ENCODE measurements around the gene GABBR1. TPM values are rescaled to one million over a fixed set of nuclear protein-coding genes. Genes with fewer than 3 reads are reported as not detected.

Gene GABBR1
- polyA plus RNA-seq, 1 experiment = 16.3 TPM

- Histone ChIP-seq H3K27me3 (ENCODE audit: control insufficient read depth, insufficient read depth, low read length) (peaks cover 9% of the 10 kb centered on the region), H3K36me3 (ENCODE audit: control insufficient read depth, insufficient read depth, low read length) (no peaks in the 10 kb centered on the region), H3K4me3 (ENCODE audit: low read depth, low read length) (no peak overlapping the region)
- TF ChIP-seq CTCF (IDR thresholded peaks at IDR 0.05; ENCODE audit: insufficient read depth, low read depth, low read length) = no peak
- CTCF ChIA-PET = interaction anchor here (7.6 kb wide), 1 partner anchor 9 kb away, joined by 147 read pairs; no protein-coding TSS in a partner anchor
- DNase-seq (ENCODE audit: low read depth) = no peak
- POLR2A ChIA-PET = no interaction called here
Measured at GRCh38 chr6:29661071-29661470, 28.1 kb upstream of the GABBR1 start.

- H3K36me3 ChIP-seq (ENCODE audit: control insufficient read depth, insufficient read depth, low read length) = no peaks in the 10 kb centered on the region
- CTCF ChIA-PET = interaction anchor here (1.8 to 3.9 kb wide), 2 partner anchors 8 to 9 kb away, joined by 7 to 29 read pairs; no protein-coding TSS in a partner anchor
- no peak within 1 kb of the TSS for H3K4me3 ChIP-seq (ENCODE audit: low read depth, low read length)
- DNase-seq (ENCODE audit: low read depth) = no peak
- POLR2A ChIA-PET = no interaction called here
- TF ChIP-seq CTCF (IDR thresholded peaks at IDR 0.05; ENCODE audit: insufficient read depth, low read depth, low read length) = no peak
- peaks cover 13% of the 10 kb centered on the region for H3K27me3 ChIP-seq (ENCODE audit: control insufficient read depth, insufficient read depth, low read length)
Measured at GRCh38 chr6:29656798-29657197, 23.8 kb upstream of the GABBR1 start, which contains the start of gene MOG. Gene MOG, plus strand, starts transcription at chr6:29657092. Its CDS starts 118 bp downstream, at chr6:29657210.

GRCh38 chr6:29656157-29656556, 23.2 kb upstream of the GABBR1 start:
- CTCF ChIA-PET = interaction anchor here (1.8 to 3.9 kb wide), 2 partner anchors 7 to 10 kb away, joined by 7 to 29 read pairs; no protein-coding TSS in a partner anchor
- no peak for TF ChIP-seq CTCF (IDR thresholded peaks at IDR 0.05; ENCODE audit: insufficient read depth, low read depth, low read length)
- H3K36me3 ChIP-seq (ENCODE audit: control insufficient read depth, insufficient read depth, low read length) = no peaks in the 10 kb centered on the region

GRCh38 chr6:29655658-29656057, 22.7 kb upstream of the GABBR1 start:
- H3K4me3 ChIP-seq (ENCODE audit: low read depth, low read length) = no peak overlapping the region
- ChIA-PET CTCF (interaction anchor here (1.8 to 6.8 kb wide), 2 partner anchors 11 to 16 kb away, joined by 7 to 81 read pairs; no protein-coding TSS in a partner anchor), POLR2A (no interaction called here)
- no peak for TF ChIP-seq CTCF (IDR thresholded peaks at IDR 0.05; ENCODE audit: insufficient read depth, low read depth, low read length)
- no peak for DNase-seq (ENCODE audit: low read depth)
- no peaks in the 10 kb centered on the region for H3K36me3 ChIP-seq (ENCODE audit: control insufficient read depth, insufficient read depth, low read length)
- peaks cover 13% of the 10 kb centered on the region for H3K27me3 ChIP-seq (ENCODE audit: control insufficient read depth, insufficient read depth, low read length)

More at GRCh38 chr6:29656157-29656556, 23.2 kb upstream of the GABBR1 start:
- H3K4me3 ChIP-seq (ENCODE audit: low read depth, low read length) = no peak overlapping the region
- POLR2A ChIA-PET = no interaction called here
- peaks cover 13% of the 10 kb centered on the region for H3K27me3 ChIP-seq (ENCODE audit: control insufficient read depth, insufficient read depth, low read length)
- no peak for DNase-seq (ENCODE audit: low read depth)

- CTCF ChIA-PET = interaction anchor here (0.6 to 6.8 kb wide), 35 partner anchors 8 to 812 kb away, joined by 3 to 147 read pairs (median 4); partner anchors contain the start of genes GABBR1, HLA-G and TRIM27
- POLR2A ChIA-PET = no interaction called here
- H3K4me3 ChIP-seq (ENCODE audit: low read depth, low read length) = no peak overlapping the region
- DNase-seq (ENCODE audit: low read depth) = no peak
- peaks cover 12% of the 10 kb centered on the region for H3K27me3 ChIP-seq (ENCODE audit: control insufficient read depth, insufficient read depth, low read length)
- no peaks in the 10 kb centered on the region for H3K36me3 ChIP-seq (ENCODE audit: control insufficient read depth, insufficient read depth, low read length)
- TF ChIP-seq CTCF (IDR thresholded peaks at IDR 0.05; ENCODE audit: insufficient read depth, low read depth, low read length) = peak; percentile 78
Measured at GRCh38 chr6:29653452-29654038, 20.6 kb upstream of the GABBR1 start.

Measured in BJ (cell line).